Stimulated activated memory B cell treated with anti-CD40 and anti-IgM and Interleukin-4, amounts not matched to agents 10 μg/mL and 1 μg/mL and 100 μg/mL, for 72 hours (primary cell): ENCODE results near the gene ADM.

Source experiments
- ATAC-seq: fragments of 150-1000 bp; cut with Tn5 transposase; 2 replicates; pipeline ENCODE4 v1.10.0; 2021
- H3K27ac Mint-ChIP-seq: one replicate; pipeline ENCODE4 v1.8.0; 2022; ENCODE audit warnings: mild to moderate bottlenecking, mixed read lengths
- H3K27me3 Mint-ChIP-seq: one replicate; pipeline ENCODE4 v1.8.0; 2022; ENCODE audit warnings: mixed read lengths
- H3K36me3 Mint-ChIP-seq: one replicate; pipeline ENCODE4 v1.8.0; 2022; ENCODE audit warnings: mixed read lengths
- H3K4me1 Mint-ChIP-seq: one replicate; pipeline ENCODE4 v1.8.0; 2022; ENCODE audit warnings: mixed read lengths
- H3K4me3 Mint-ChIP-seq: one replicate; pipeline ENCODE4 v1.8.0; 2022; ENCODE audit warnings: mild to moderate bottlenecking, moderate library complexity, mixed read lengths
- H3K9me3 Mint-ChIP-seq: one replicate; pipeline ENCODE4 v1.8.0; 2022; ENCODE audit warnings: mixed read lengths

Gene ADM

DNA sequence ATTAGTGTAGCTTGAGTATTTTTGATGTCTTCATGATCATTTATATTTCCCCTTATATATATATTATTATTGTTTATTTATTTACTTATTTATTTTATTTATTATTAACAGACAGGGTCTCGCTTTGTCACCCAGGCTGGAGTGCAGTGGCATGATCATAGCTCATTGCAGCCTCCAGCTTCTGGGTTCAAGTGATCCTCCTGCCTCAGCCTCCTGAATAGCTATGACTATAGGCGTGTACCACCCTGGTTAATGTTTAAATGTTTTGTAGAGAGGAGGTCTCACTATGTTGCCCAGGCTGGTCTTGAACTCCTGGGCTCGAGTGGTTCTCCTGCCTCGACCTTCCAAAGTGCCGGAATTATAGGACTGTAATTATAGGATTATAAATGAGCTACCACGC lies 10.2 kb downstream of the ADM start:
- Mint-ChIP-seq H3K4me3 (no peak overlapping the region), H3K9me3 (no peaks in the 10 kb centered on the region), H3K36me3 (no peaks in the 10 kb centered on the region), H3K27me3 (peaks cover 9% of the 10 kb centered on the region), H3K27ac (no peak overlapping the region), H3K4me1 (peaks cover 42% of the 10 kb centered on the region)
- no peak for ATAC-seq

DNA sequence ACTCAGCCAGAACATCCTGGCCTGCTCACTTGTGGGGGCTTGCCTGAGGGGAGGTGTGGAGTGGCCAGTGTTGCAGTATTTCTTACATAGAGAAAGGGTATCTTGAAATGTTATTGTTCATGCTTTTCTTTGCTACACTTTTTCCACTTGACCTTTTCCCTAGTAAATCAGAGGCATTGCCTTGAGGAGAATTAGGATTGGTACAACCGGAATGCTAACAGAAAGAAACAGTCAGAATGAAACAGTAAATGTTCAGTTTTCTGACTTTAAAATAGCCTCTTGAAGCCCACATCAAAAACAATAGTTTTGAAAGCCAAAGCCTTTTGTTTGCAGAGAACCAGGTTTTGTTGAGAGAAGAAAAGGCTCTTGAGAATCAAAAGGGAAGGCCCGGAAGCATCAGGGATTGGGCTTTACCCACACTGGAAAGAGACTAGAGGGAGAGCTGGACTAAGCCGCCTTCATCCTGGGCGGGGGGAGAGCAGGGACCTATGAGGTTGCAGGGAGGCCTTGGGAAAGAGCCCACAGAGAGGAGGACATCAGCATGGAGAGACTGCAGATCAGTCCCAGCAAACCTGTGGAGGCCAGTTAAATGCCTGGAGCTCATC lies 12.4 kb downstream of the ADM start:
- no peaks in the 10 kb centered on the region for H3K9me3 Mint-ChIP-seq
- peaks cover 9% of the 10 kb centered on the region for H3K27me3 Mint-ChIP-seq
- peak overlapping the region; percentile 100 for H3K27ac Mint-ChIP-seq
- H3K36me3 Mint-ChIP-seq: no peaks in the 10 kb centered on the region
- H3K4me3 Mint-ChIP-seq: peak overlapping the region; percentile 68
- peaks cover 35% of the 10 kb centered on the region for H3K4me1 Mint-ChIP-seq
- ATAC-seq: no peak

DNA sequence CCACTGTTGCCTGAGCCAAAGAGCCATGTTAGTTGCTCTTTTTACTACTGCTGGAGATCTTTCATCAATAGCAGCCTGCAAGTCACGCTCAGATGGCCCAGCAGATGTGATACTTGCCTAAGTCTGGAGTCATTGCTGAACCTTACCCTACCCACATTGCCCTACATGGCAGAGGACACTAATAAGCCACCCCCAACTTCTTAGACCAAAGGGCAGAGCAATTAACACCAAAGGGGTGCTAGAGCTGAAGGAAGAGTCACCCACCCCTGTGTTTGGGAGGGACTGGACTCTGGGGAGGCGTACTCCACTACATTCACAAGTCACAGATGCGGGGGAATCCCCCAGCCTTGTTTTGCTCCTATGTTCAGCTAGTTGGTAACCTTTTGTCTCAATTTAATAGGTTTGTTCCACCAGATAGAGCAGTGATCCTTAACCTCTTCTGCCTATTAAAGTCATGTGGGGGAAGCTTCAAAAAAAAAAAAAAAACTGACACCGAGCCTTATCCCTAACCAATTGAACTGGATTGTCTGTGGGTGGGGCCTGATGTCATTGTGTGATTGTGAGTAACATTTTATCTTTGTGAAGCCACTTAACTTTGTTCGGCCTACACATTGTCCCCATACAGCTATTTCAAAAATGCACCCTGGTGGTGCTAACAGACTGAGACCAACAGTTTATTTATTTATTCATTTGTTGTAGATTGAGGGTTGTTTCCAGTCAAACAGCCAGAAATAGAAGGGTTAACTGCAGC lies 13.1 kb downstream of the ADM start:
- H3K36me3 Mint-ChIP-seq: no peaks in the 10 kb centered on the region
- no peaks in the 10 kb centered on the region for H3K9me3 Mint-ChIP-seq
- peaks cover 41% of the 10 kb centered on the region for H3K4me1 Mint-ChIP-seq
- H3K4me3 Mint-ChIP-seq: peak overlapping the region; percentile 68
- peaks cover 9% of the 10 kb centered on the region for H3K27me3 Mint-ChIP-seq
- H3K27ac Mint-ChIP-seq: peak overlapping the region; percentile 100
- ATAC-seq: peak; percentile 95

DNA sequence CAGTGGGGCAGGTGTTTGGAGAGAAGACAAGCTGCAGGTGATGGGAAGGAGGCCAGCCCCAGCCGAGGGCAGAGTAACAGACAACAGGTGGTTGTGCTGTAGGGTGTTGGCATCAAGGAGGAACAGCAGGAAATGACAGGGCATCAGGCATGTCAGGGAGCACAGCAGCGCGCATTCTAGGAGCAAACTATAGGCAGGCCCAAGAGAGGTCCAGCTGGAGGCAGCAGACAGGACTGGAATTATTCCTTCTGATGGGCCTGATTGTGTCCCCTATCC lies 13.6 kb downstream of the ADM start:
- ATAC-seq: no peak
- Mint-ChIP-seq H3K4me1 (peaks cover 46% of the 10 kb centered on the region), H3K27me3 (peaks cover 13% of the 10 kb centered on the region), H3K27ac (peak overlapping the region; percentile 100), H3K36me3 (no peaks in the 10 kb centered on the region), H3K4me3 (peak overlapping the region; percentile 48), H3K9me3 (no peaks in the 10 kb centered on the region)

DNA sequence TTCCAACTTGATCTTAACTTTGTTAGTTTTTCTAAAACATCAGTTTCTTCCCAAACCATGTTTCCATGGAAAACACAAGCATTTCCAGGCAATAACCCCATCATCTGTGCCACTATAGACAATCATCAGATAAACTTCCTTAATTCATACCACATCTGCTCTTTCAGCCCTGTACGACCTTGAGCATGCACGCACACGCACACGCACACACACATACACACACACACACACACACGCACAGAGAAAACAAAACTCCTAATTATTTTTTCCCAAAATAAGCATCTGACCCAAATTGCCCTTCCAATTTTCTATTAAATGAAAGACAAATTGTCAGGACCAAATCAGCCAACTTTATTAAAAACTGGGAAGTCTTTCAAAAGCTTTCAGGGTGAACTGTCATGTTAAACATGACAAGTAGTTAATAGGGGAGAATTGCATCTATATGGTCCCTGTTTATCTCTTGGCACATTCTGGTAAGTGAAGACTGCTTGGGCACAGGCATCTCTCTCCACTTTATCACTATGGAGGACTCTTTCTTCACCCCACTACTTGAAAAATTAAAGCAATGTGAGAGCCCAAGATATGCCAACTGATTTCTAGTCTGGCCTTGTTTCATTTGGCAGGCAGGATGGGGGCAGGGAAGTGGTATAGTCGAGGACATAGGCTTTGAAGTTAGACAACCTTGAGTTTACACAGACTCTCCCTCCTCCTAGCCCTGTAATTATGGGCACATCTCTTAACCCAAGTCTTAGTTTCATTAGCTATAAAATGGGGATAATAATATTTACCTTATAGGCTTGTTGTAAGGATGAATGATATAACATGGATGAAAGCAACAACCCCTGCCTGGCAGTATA lies 15.1 kb downstream of the ADM start:
- Mint-ChIP-seq H3K27me3 (peaks cover 28% of the 10 kb centered on the region), H3K36me3 (no peaks in the 10 kb centered on the region), H3K4me1 (peaks cover 42% of the 10 kb centered on the region), H3K9me3 (no peaks in the 10 kb centered on the region), H3K4me3 (no peak overlapping the region), H3K27ac (peak overlapping the region; percentile 100)
- no peak for ATAC-seq

DNA sequence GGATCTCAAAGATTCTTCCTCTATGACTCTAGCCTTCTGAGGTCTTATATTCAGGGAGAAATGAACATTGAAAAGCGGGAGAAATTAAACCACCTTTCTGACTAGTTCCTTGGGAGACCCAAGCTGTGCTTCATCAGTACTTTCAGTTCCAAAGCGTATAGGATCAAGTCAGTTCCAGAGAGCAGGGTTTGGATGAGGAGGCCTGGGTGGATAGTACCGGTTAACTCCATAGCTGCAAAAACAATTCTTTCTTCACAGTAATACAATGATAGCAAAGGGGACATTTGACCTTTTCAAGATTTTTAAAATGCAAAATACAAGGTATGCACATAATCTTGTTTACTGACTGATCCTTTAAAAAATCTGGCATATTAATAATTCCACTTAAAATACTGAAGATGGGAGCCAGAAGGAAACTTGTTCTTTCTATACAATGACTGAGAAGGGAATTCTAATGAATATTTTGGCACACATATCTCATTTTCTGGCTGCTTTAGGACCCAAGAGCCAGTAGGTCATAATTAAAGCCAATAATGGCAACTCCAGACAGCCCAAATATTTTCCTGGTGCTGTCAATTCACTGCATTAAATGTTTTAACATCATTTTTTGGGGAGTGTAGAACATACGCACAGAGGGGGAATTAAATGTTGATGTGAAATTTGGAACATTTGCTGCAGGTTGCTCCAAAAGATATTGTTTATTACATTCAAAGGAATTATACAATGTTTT lies 16.0 kb downstream of the ADM start:
- Mint-ChIP-seq H3K27ac (no peak overlapping the region), H3K4me1 (peaks cover 42% of the 10 kb centered on the region), H3K4me3 (no peak overlapping the region), H3K36me3 (no peaks in the 10 kb centered on the region), H3K27me3 (peaks cover 36% of the 10 kb centered on the region), H3K9me3 (no peaks in the 10 kb centered on the region)
- no peak for ATAC-seq

GRCh38 chr11:10322401-10322800 lies 17.5 kb downstream of the ADM start:
- peaks cover 30% of the 10 kb centered on the region for H3K4me1 Mint-ChIP-seq
- no peak overlapping the region for H3K4me3 Mint-ChIP-seq
- ATAC-seq: no peak
- H3K27ac Mint-ChIP-seq: peak overlapping the region; percentile 88
- peaks cover 27% of the 10 kb centered on the region for H3K27me3 Mint-ChIP-seq
- H3K36me3 Mint-ChIP-seq: no peaks in the 10 kb centered on the region
- H3K9me3 Mint-ChIP-seq: no peaks in the 10 kb centered on the region

GRCh38 chr11:10322830-10323792 lies 18.2 kb downstream of the ADM start:
- no peaks in the 10 kb centered on the region for H3K9me3 Mint-ChIP-seq
- no peaks in the 10 kb centered on the region for H3K36me3 Mint-ChIP-seq
- peaks cover 27% of the 10 kb centered on the region for H3K27me3 Mint-ChIP-seq
- peak overlapping the region; percentile 88 for H3K27ac Mint-ChIP-seq
- ATAC-seq: peak; percentile 49
- H3K4me1 Mint-ChIP-seq: peaks cover 23% of the 10 kb centered on the region
- no peak overlapping the region for H3K4me3 Mint-ChIP-seq

GRCh38 chr11:10323793-10324170 lies 18.9 kb downstream of the ADM start:
- Mint-ChIP-seq H3K27ac (peak overlapping the region; percentile 88), H3K4me1 (peaks cover 16% of the 10 kb centered on the region), H3K36me3 (no peaks in the 10 kb centered on the region), H3K9me3 (no peaks in the 10 kb centered on the region), H3K4me3 (no peak overlapping the region), H3K27me3 (peaks cover 27% of the 10 kb centered on the region)
- ATAC-seq: no peak

DNA sequence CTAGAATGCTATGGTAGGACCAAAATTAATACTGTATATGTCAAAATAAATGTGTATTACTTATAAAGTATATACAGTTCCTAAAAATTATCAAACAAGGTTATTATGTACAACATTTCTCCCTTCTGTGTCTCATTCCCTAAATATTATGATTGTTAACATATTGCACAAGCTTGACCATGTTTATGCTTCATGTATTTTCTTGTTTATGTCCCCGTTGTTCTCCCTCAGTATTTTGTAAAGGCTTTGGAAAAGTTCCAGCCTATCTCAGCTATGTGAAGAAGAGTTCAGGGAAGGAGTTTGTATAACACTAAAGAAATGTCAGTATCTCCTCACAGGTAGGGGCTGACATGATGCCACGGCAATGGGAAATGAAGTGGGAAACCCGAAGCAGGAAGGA lies 19.6 kb downstream of the ADM start:
- Mint-ChIP-seq H3K36me3 (no peaks in the 10 kb centered on the region), H3K4me3 (no peak overlapping the region), H3K9me3 (no peaks in the 10 kb centered on the region), H3K27me3 (peaks cover 27% of the 10 kb centered on the region), H3K4me1 (peaks cover 13% of the 10 kb centered on the region), H3K27ac (no peak overlapping the region)
- no peak for ATAC-seq

GRCh38 chr11:10325277-10326011 lies 20.6 kb downstream of the ADM start:
- peaks cover 13% of the 10 kb centered on the region for H3K4me1 Mint-ChIP-seq
- H3K4me3 Mint-ChIP-seq: no peak overlapping the region
- no peaks in the 10 kb centered on the region for H3K36me3 Mint-ChIP-seq
- peaks cover 27% of the 10 kb centered on the region for H3K27me3 Mint-ChIP-seq
- no peaks in the 10 kb centered on the region for H3K9me3 Mint-ChIP-seq
- peak overlapping the region; percentile 53 for H3K27ac Mint-ChIP-seq
- ATAC-seq: no peak

DNA sequence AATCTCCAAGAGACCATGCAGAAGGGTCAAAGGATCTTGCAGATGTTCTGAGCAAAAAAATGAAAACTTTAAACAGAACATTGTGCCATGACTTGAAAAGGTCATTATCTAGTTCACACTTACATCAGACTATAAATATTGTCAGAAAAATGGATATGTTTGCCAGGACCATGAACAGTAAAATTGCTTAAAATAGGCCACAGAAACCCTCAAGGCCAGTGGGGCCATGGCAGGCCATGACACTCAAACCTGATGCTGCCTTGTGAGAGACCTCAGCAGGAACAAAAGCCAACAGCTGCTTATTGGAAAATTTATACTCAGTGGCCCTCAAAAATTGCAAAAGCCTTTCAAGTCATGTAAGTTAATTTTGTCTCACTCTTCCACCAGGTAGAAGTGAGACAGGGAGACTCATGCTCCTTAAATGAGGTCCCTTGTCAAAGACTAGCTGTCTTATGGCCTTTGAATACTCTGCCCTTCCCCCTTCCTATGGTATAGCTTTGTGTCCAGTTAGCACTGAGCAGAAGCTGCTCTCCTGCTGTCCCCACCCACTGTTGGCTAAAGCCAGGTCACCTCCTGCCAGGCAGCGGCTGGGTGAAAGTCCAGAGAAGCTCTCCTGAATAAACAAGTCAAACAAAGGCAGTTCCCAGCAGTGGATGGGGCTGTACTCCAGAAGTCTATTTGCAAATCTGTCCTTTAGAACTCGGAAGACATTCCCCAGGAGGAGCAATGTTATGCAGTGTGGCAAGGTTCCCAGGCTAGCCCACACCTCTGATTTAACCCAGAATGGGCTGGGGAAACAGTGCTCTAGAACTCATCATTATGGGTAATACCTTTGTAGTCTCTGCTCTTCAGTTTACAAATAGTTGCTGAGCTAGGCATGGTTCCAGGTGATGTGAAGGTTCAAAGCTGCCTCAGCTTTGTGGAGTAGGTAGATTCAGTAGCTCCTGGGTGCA lies 21.4 kb downstream of the ADM start:
- Mint-ChIP-seq H3K27me3 (peaks cover 27% of the 10 kb centered on the region), H3K36me3 (no peaks in the 10 kb centered on the region), H3K27ac (no peak overlapping the region), H3K4me1 (peaks cover 13% of the 10 kb centered on the region), H3K4me3 (no peak overlapping the region), H3K9me3 (no peaks in the 10 kb centered on the region)
- no peak for ATAC-seq

DNA sequence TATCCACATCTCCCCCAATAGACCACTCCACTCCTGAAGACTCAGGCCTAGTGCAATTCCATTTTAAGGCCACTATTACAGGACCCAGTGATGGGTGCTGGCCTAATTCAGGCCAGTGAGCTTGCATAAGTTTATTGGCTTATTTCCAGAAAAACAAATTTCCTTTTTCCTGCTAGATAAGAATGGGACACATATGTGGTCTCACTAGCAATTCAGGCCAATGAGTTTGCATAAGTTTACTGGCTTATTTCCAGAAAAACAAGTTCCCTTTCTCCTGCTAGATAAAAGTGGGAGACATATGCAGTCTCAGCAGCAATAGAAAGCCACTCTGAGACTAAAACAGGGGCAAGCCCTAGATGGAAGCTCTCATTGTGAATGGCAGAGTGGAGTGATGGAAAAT lies 22.4 kb downstream of the ADM start:
- H3K9me3 Mint-ChIP-seq: no peaks in the 10 kb centered on the region

More for the DNA sequence above, 22.4 kb downstream of the ADM start:
- Mint-ChIP-seq H3K36me3 (no peaks in the 10 kb centered on the region), H3K4me1 (peaks cover 13% of the 10 kb centered on the region), H3K27me3 (peaks cover 37% of the 10 kb centered on the region), H3K27ac (no peak overlapping the region), H3K4me3 (no peak overlapping the region)
- ATAC-seq: no peak
